ENCODE results near the gene RTRAF.

- no peak for TF ChIP-seq USF1 (IDR thresholded peaks at IDR 0.05; ENCODE audit: borderline replicate concordance, low read depth)
- no peak for TF ChIP-seq TAF1 (IDR thresholded peaks at IDR 0.05; ENCODE audit: borderline replicate concordance, low read depth, low read length)
- no peak for TF ChIP-seq CTCF (IDR thresholded peaks at IDR 0.05)
- TF ChIP-seq POLR2AphosphoS5 (IDR thresholded peaks at IDR 0.05; ENCODE audit: low read depth, low read length): no peak
- TF ChIP-seq SIN3A (IDR thresholded peaks at IDR 0.05; ENCODE audit: borderline replicate concordance, low read depth, low read length): no peak
Measured at GRCh38 chr14:52020866-52021717, 31.7 kb downstream of the RTRAF start.

Data from SK-N-SH (cell line).